SK-N-MC (cell line): ENCODE measurements around the gene MAGI2.

Experiments
- DNase-seq: peaks from one replicate; pipeline ENCODE4 v3.0.0-alpha.2; 2011; ENCODE audit warnings: low read depth, low spot score
- H3K27ac ChIP-seq: fragments of 200-600 bp; sonication (generic); 2 replicates; pipeline ENCODE4 v1.5.1; 2016; ENCODE audit warnings: mixed run types
- H3K36me3 ChIP-seq: fragments of 200-600 bp; sonication (generic); 2 replicates; pipeline ENCODE4 v1.6.1; 2017; ENCODE audit warnings: antibody characterized with exemption, low read length, mixed read lengths; ENCODE audit not compliant: insufficient read depth
- H3K4me3 ChIP-seq: fragments of 200-600 bp; sonication (generic); 2 replicates; pipeline ENCODE4 v1.5.1; 2016
- H3K9ac ChIP-seq: fragments of 200-600 bp; sonication (generic); 2 replicates; pipeline ENCODE4 v1.8.0; 2017; ENCODE audit warnings: mixed run types, mixed read lengths; ENCODE audit not compliant: insufficient read length
- H3K9me3 ChIP-seq: fragments of 200-600 bp; sonication (generic); 2 replicates; pipeline ENCODE4 v1.6.1; 2017; ENCODE audit warnings: low read depth, mild to moderate bottlenecking, antibody characterized with exemption, low read length, moderate library complexity, mixed read lengths
- EZH2 ChIP-seq: fragments of 200-600 bp; sonication (generic); IDR thresholded peaks from one replicate; pipeline ENCODE4 v1.6.1; 2017; ENCODE audit warnings: antibody characterized with exemption
- FOXP2 ChIP-seq: optimal IDR thresholded peaks from 2 replicates; pipeline ENCODE3; 2011; ENCODE audit warnings: mild to moderate bottlenecking, moderate library complexity; ENCODE audit not compliant: insufficient read depth; ENCODE audit errors: extremely low read length, control extremely low read depth
- POLR2AphosphoS5 ChIP-seq: IDR thresholded peaks from 2 replicates; pipeline ENCODE4 v1.6.1; 2012; ENCODE audit warnings: mild to moderate bottlenecking, low read depth, low read length, borderline replicate concordance

MAGI2 gene

GRCh38 chr7:78852951-78853350 lies 600.5 kb downstream of the MAGI2 start:
- H3K4me3 ChIP-seq, result no peak overlapping the region
- H3K9me3 ChIP-seq, result no peaks in the 10 kb centered on the region
- H3K36me3 ChIP-seq, result no peaks in the 10 kb centered on the region
- no peak for DNase-seq
- H3K9ac ChIP-seq, result no peak overlapping the region
- TF ChIP-seq FOXP2 (no peak), EZH2 (no peak)
- no peak overlapping the region for H3K27ac ChIP-seq

GRCh38 chr7:78850093-78850740 lies 603.2 kb downstream of the MAGI2 start:
- no peak for DNase-seq
- H3K9me3 ChIP-seq, result no peaks in the 10 kb centered on the region
- H3K27ac ChIP-seq, result no peak overlapping the region
- no peaks in the 10 kb centered on the region for H3K36me3 ChIP-seq
- H3K9ac ChIP-seq, result no peak overlapping the region
- TF ChIP-seq POLR2AphosphoS5, result no peak
- TF ChIP-seq FOXP2, result no peak
- H3K4me3 ChIP-seq, result no peak overlapping the region

- TF ChIP-seq EZH2, result no peak
- TF ChIP-seq FOXP2, result no peak
- no peak for TF ChIP-seq POLR2AphosphoS5
- H3K9ac ChIP-seq, result no peak overlapping the region
- H3K36me3 ChIP-seq, result no peaks in the 10 kb centered on the region
- no peak overlapping the region for H3K4me3 ChIP-seq
- H3K9me3 ChIP-seq, result no peaks in the 10 kb centered on the region
- no peak for DNase-seq
- H3K27ac ChIP-seq, result no peak overlapping the region
These were observed 608.3 kb downstream of the MAGI2 start for GRCh38 chr7:78845155-78845554.

GRCh38 chr7:78842068-78842467 lies 611.4 kb downstream of the MAGI2 start:
- no peak overlapping the region for H3K4me3 ChIP-seq
- no peak for TF ChIP-seq FOXP2
- TF ChIP-seq POLR2AphosphoS5, result no peak
- TF ChIP-seq EZH2, result no peak
- 0 out of 2 replicates have a peak, but pooled peaks cover 3% of the 10 kb centered on the region for H3K9me3 ChIP-seq
- H3K36me3 ChIP-seq, result no peaks in the 10 kb centered on the region
- no peak overlapping the region for H3K27ac ChIP-seq
- H3K9ac ChIP-seq, result no peak overlapping the region
- DNase-seq, result no peak

- TF ChIP-seq FOXP2, result no peak
- TF ChIP-seq EZH2, result no peak
- TF ChIP-seq POLR2AphosphoS5, result no peak
- H3K9ac ChIP-seq, result no peak overlapping the region
- H3K4me3 ChIP-seq, result no peak overlapping the region
- peaks cover 6% of the 10 kb centered on the region; the same call in 1 of the 2 replicates for H3K9me3 ChIP-seq
- no peaks in the 10 kb centered on the region for H3K36me3 ChIP-seq
- H3K27ac ChIP-seq, result no peak overlapping the region
- DNase-seq, result no peak
These were observed 617.6 kb downstream of the MAGI2 start for GRCh38 chr7:78835897-78836296.

- no peak overlapping the region for H3K4me3 ChIP-seq
- no peak overlapping the region for H3K27ac ChIP-seq
- H3K9ac ChIP-seq, result no peak overlapping the region
- no peaks in the 10 kb centered on the region for H3K9me3 ChIP-seq
- TF ChIP-seq EZH2 (no peak), FOXP2 (no peak), POLR2AphosphoS5 (no peak)
- H3K36me3 ChIP-seq, result no peaks in the 10 kb centered on the region
- DNase-seq, result no peak
These were observed 625.1 kb downstream of the MAGI2 start for GRCh38 chr7:78828317-78828716.

GRCh38 chr7:78803501-78804127 lies 649.9 kb downstream of the MAGI2 start:
- peak; percentile 70 for DNase-seq
- H3K27ac ChIP-seq, result no peak overlapping the region
- peak; percentile 45; the same call in 1 of the 2 replicates for TF ChIP-seq POLR2AphosphoS5
- TF ChIP-seq FOXP2, result no peak
- no peak for TF ChIP-seq EZH2

GRCh38 chr7:78794101-78794500 lies 659.4 kb downstream of the MAGI2 start:
- Histone ChIP-seq H3K9me3 (peaks cover 6% of the 10 kb centered on the region; the same call in 1 of the 2 replicates), H3K27ac (no peak overlapping the region), H3K36me3 (no peaks in the 10 kb centered on the region), H3K9ac (no peak overlapping the region), H3K4me3 (no peak overlapping the region)
- TF ChIP-seq FOXP2 (no peak), POLR2AphosphoS5 (no peak), EZH2 (no peak)
- DNase-seq, result no peak

More at GRCh38 chr7:78803501-78804127, 649.9 kb downstream of the MAGI2 start:
- H3K36me3 ChIP-seq, result no peaks in the 10 kb centered on the region
- no peak overlapping the region for H3K9ac ChIP-seq
- peak overlapping the region; percentile 11; the same call in 1 of the 2 replicates for H3K4me3 ChIP-seq
- H3K9me3 ChIP-seq, result no peaks in the 10 kb centered on the region
